ENCODE results near the gene NTF3. TPM values are rescaled to one million over a fixed set of nuclear protein-coding genes. Genes with fewer than 3 reads are reported as not detected.

NTF3 gene
- total RNA-seq (2014; rRNA removed; shearing (Covaris generic); ENCODE audit: low replicate concordance): not detected in 2 replicates

- Histone ChIP-seq H3K27me3 (peaks cover 8% of the 10 kb centered on the region; the same call in 1 of the 2 replicates), H3K36me3 (no peaks in the 10 kb centered on the region), H3K9me3 (no peaks in the 10 kb centered on the region), H3K4me3 (peak within 1 kb of the TSS; percentile 59)
- peak; percentile 56 for DNase-seq
Measured at GRCh38 chr12:5432011-5432400, at the start of gene NTF3. Gene NTF3 (plus strand): TSS chr12:5432108. CDS start chr12:5432325, 217 bp downstream.

DNA sequence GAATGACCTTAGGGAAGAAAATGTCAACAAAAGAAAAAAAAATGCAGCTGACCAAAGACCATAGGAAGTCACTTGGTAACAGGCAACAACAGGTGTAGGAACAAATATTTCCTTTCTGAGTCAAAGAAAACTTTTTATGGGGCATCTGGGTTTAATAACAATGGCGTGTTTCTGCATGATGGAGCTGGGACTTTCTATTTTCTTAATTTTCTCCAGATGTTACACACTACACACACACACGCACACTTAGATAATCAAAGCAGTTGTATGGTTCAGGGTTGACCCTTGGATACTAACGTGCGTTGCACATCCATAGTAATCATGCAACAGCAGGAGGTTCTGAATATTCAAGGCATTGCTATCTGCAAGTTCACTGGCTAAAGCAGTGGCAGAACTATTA, 47.9 kb upstream of the NTF3 start:
- Histone ChIP-seq H3K36me3 (no peaks in the 10 kb centered on the region), H3K9me3 (no peaks in the 10 kb centered on the region), H3K4me3 (no peak overlapping the region), H3K27me3 (no peaks in the 10 kb centered on the region)
- no peak for DNase-seq

- DNase-seq: no peak
- Histone ChIP-seq H3K36me3 (no peaks in the 10 kb centered on the region), H3K27me3 (no peaks in the 10 kb centered on the region), H3K9me3 (no peaks in the 10 kb centered on the region), H3K4me3 (no peak overlapping the region)
Measured at GRCh38 chr12:5388581-5389535, 43.0 kb upstream of the NTF3 start.

DNA sequence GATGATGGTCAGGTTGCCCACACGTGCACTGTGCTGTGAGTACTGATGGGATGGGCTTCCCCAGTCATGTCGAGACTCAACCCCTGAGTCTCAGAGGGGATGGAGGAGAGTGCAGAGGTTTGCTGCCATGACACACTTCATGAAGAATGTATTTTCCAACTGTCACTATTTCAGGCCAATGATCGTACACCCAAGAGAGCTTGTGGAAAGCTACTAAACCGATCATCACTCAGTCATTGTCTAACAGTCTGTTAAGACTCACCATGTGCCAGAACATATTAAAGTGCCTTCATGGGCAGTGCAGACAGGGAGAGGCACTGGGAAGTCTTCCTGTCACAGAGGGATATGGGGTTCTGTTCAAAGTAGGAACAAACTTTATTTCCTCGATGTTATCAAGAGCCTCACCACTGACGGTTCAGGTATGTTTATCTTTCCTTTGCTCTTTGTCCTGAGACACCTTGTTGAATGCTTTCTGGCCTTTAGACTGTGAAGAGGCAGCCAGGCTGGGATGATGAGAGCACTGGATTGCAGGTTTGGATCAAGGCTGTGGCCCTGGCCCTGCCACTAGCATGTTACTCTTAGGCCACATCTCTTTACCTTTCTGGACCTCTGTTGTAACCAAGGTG, 41.6 kb upstream of the NTF3 start:
- H3K27me3 ChIP-seq: no peaks in the 10 kb centered on the region

GRCh38 chr12:5391653-5392052, 40.3 kb upstream of the NTF3 start:
- Histone ChIP-seq H3K9me3 (no peaks in the 10 kb centered on the region), H3K4me3 (no peak overlapping the region), H3K27me3 (no peaks in the 10 kb centered on the region), H3K36me3 (no peaks in the 10 kb centered on the region)
- no peak for DNase-seq

More for the DNA sequence above, 41.6 kb upstream of the NTF3 start:
- Histone ChIP-seq H3K9me3 (no peaks in the 10 kb centered on the region), H3K4me3 (no peak overlapping the region), H3K36me3 (no peaks in the 10 kb centered on the region)
- DNase-seq: no peak

DNA sequence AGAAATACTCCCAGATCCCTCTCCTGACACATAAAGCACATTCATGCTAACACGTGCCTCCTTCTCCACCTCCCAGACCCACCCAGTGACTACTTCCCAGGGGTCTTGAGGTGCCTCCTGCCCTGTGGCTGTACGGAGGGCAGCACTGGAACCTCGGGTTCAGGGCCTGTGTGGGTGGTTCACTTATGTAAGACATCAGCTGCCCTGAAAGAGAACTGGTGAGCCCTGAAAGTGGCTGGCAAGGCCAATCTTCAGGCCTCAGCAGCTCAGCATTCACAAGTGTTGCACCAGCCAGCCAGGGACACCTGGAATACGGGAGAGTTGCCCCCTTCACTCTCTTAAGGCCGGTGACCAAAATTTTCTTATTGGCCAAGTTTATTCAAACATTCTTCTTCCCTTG, 38.9 kb upstream of the NTF3 start:
- H3K27me3 ChIP-seq: no peaks in the 10 kb centered on the region
- no peak overlapping the region for H3K4me3 ChIP-seq
- H3K36me3 ChIP-seq: no peaks in the 10 kb centered on the region
- H3K9me3 ChIP-seq: no peaks in the 10 kb centered on the region
- no peak for DNase-seq

DNA sequence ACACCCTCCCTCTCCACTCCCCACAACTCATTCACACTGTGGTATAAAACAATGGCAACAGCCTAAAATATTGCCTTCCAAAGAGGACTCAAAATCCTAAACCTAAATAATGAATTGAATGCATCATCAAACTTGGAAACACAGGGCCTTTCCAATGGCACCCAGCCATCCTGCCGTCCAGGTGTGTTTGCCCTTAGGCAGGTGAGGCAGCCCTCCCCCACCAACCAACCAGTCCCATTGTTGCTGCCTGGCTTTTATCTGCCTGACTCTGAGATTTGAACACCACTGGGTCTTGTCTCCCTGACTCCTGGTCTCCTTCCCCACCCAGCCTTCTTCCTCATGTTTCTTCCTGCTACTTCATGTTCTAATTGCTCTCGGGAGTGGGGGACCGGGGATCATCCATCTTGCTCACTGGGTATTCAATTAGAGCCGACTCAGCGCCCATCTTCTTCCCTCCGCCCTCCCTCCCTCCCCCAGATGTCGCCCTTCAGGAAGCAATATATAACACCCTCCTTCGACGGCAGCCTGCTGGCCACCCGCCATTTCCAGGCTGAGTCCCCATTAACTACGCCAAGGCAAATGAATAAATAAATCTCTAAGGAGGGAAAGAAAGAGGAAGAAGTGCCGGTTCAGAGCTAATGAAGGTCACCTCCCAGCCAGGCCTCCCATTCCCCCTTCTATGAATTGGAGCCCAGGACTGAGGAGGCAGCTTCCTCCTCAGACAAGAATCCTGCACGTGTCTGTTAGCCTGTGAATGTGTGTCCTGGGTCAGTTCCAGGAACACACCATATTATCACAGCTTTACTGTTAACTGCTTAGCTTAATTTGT, 36.3 kb upstream of the NTF3 start:
- Histone ChIP-seq H3K4me3 (no peak overlapping the region), H3K36me3 (no peaks in the 10 kb centered on the region), H3K27me3 (no peaks in the 10 kb centered on the region), H3K9me3 (no peaks in the 10 kb centered on the region)
- no peak for DNase-seq

DNA sequence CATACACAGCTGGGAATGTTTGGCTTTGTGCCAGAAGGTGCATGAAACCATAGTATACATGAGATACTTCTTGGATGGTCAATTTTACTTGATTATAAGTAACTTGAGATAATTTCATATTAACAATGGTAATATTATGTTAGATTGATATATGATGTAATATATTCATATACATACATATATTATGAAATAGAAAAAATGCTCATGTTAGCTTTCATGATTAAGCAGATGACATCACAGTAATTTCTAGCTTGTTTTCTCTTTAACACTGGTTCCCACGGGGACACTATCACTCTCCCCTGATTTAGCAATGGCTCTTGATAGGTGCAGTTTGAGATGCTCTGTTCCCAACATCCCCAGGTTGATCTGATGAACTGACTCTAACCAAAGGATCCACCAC, 35.4 kb upstream of the NTF3 start:
- H3K9me3 ChIP-seq: no peaks in the 10 kb centered on the region
- DNase-seq: no peak
- no peaks in the 10 kb centered on the region for H3K36me3 ChIP-seq
- H3K27me3 ChIP-seq: no peaks in the 10 kb centered on the region
- H3K4me3 ChIP-seq: no peak overlapping the region

- DNase-seq: no peak
- H3K36me3 ChIP-seq: no peaks in the 10 kb centered on the region
- H3K27me3 ChIP-seq: no peaks in the 10 kb centered on the region
- no peak overlapping the region for H3K4me3 ChIP-seq
- H3K9me3 ChIP-seq: no peaks in the 10 kb centered on the region
Measured at GRCh38 chr12:5399266-5399665, 32.6 kb upstream of the NTF3 start.

DNA sequence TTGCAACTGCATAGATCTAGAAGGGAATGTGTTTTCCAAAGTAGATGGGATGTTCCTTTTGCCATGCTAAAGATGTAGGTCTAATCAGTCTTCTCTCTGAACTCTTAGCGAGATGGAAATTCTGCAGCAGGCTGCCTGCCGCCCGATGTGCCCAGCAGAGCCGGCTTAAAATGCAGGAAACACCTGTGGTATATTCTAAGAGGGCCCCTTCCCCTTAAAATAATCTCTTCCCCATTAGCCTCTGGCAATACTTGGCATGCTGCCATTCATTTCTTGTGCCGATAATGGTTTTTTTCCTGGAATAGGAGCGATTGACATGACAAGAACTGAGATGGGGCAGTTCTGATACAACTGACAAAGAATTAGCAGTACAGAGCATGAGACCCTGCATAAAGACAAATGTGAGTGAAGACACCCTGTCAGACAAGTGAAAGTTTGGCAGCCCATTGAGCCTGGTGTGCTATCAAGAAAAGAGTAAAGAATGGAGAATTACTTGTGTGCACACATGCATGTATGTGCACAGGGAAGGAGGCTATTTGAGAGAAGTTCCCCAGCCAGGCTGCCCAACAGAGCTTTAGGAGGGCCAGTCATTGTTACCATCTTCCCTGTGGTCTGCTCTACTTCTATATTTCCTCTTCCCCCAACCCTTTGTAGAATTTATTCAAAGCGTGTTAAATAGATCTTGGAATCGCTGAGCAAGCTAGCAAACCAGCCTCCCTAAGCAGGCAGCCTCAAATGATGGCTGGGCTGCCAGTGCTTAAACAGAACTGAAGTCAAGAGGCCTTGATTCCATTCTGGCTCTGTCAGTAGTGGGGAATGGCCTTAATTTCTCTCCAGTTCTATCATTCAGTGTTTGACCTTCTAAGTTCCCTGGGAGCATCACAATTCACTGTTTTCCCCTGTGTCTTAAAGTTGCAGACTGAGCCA, 29.6 kb upstream of the NTF3 start:
- H3K4me3 ChIP-seq: no peak overlapping the region
- no peaks in the 10 kb centered on the region for H3K27me3 ChIP-seq
- no peak for DNase-seq
- no peaks in the 10 kb centered on the region for H3K36me3 ChIP-seq
- no peaks in the 10 kb centered on the region for H3K9me3 ChIP-seq

DNA sequence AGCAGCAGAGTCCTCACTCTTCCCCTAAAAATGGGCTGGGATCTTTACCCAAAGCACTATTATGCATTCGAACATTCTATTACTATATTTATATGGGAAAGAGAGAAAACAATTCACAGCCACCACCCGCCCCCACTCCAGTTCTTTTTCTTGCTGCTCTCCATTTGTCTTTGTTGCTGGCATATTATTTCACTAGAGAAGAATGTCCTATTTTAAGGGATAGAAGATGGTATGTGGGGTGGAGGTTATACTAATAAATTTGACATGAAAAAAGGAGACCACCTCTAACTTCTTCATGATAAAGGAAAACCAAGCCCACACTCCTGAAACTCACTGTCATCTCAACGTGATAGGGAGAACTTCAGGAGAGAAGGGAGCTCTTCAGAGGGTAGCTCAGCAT, 28.5 kb upstream of the NTF3 start:
- Histone ChIP-seq H3K9me3 (no peaks in the 10 kb centered on the region), H3K27me3 (no peaks in the 10 kb centered on the region), H3K36me3 (no peaks in the 10 kb centered on the region), H3K4me3 (no peak overlapping the region)
- DNase-seq: no peak

- no peaks in the 10 kb centered on the region for H3K9me3 ChIP-seq
- H3K27me3 ChIP-seq: no peaks in the 10 kb centered on the region
- H3K4me3 ChIP-seq: no peak overlapping the region
- DNase-seq: no peak
- H3K36me3 ChIP-seq: no peaks in the 10 kb centered on the region
Measured at GRCh38 chr12:5407034-5407856, 24.7 kb upstream of the NTF3 start.

GRCh38 chr12:5409619-5410018, 22.3 kb upstream of the NTF3 start:
- no peak overlapping the region for H3K4me3 ChIP-seq
- H3K36me3 ChIP-seq: no peaks in the 10 kb centered on the region

DNA sequence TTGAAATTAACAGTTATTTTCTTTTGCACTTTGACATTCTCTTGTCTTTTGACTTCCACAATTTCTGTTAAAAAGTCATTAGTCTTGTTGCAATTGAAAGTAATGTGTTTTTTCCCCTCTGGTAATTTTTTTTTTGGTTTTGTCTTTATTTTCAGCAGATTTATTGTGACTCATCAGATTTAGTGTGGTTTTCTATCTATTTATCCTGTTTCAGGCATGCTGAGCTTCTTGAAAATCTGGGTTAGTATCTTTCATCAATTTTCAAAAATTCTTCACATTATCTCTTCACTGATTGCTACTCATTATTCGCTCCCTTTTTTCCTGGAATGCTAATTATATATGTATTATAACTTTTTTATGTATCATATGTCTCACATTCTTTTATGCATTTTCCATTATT, 15.3 kb upstream of the NTF3 start:
- Histone ChIP-seq H3K9me3 (no peaks in the 10 kb centered on the region), H3K27me3 (no peaks in the 10 kb centered on the region), H3K4me3 (no peak overlapping the region), H3K36me3 (no peaks in the 10 kb centered on the region)
- DNase-seq: no peak

More at GRCh38 chr12:5409619-5410018, 22.3 kb upstream of the NTF3 start:
- Histone ChIP-seq H3K9me3 (no peaks in the 10 kb centered on the region), H3K27me3 (no peaks in the 10 kb centered on the region)
- DNase-seq: no peak

GRCh38 chr12:5417500-5417899, 14.4 kb upstream of the NTF3 start:
- Histone ChIP-seq H3K36me3 (no peaks in the 10 kb centered on the region), H3K9me3 (no peaks in the 10 kb centered on the region), H3K4me3 (no peak overlapping the region), H3K27me3 (no peaks in the 10 kb centered on the region)
- DNase-seq: no peak
